ENCODE measurements around the gene FNIP1.
"Not testable (repeated sequence)": the region's sequence is repeated elsewhere in the genome, so short reads cannot be mapped to it uniquely, and the experiment has no call there.

GRCh38 chr5:131832702-131833101, 35.9 kb upstream of the FNIP1 start:
- not testable (repeated sequence) for TF ChIP-seq SRF (IDR thresholded peaks at IDR 0.05; ENCODE audit: low read depth); ZBTB33 (IDR thresholded peaks at IDR 0.05; ENCODE audit: extremely low read depth, insufficient replicate concordance, low read length); CTCF (IDR thresholded peaks at IDR 0.05 in 2 of 3, conservative IDR thresholded peaks at IDR 0.05 in 1 of 3; ENCODE audit: borderline replicate concordance in 1 of 3, insufficient read depth in 1 of 3, low read depth in 2 of 3, low read length in 2 of 3); ZFX (IDR thresholded peaks at IDR 0.05); POLR2A (IDR thresholded peaks at IDR 0.05; ENCODE audit: borderline replicate concordance, extremely low read depth, insufficient read depth, insufficient read length); CEBPB (IDR thresholded peaks at IDR 0.05; ENCODE audit: low read depth); SIN3A (IDR thresholded peaks at IDR 0.05; ENCODE audit: low read depth); ATF3 (IDR thresholded peaks at IDR 0.05); POLR2AphosphoS5 (IDR thresholded peaks at IDR 0.05; ENCODE audit: low read depth, low read length)

All from HCT116 (cell line).